ENCODE measurements around the gene TXNDC11. TPM values are rescaled to one million over a fixed set of nuclear protein-coding genes. Genes with fewer than 3 reads are reported as not detected.
A peak's percentile ranks its signal among the peaks of the same experiment; 100 is the strongest.

Gene TXNDC11
- polyA plus RNA-seq, 2 of the 4 experiments (the other 2 are of a cell fraction): 22.7 to 42.4 TPM

GRCh38 chr16:11700264-11701029 lies 42.2 kb downstream of the TXNDC11 start (continued):
- no peak for TF ChIP-seq SREBF2 (IDR thresholded peaks at IDR 0.05)

GRCh38 chr16:11699234-11699894 lies 43.3 kb downstream of the TXNDC11 start:
- Histone ChIP-seq H3K9me3 (no peaks in the 10 kb centered on the region), H3K4me1 (peaks cover 27% of the 10 kb centered on the region), H3K4me3 (no peak overlapping the region), H3K27ac (peak overlapping the region; percentile 22 to 47; a peak in 2 of 6 replicates), H3K4me2 (no peak overlapping the region; the same call in 1 of the 3 replicates)
- 89% methylated on average over 10 of the region's 10 CpGs for WGBS (ENCODE audit: missing lambda C conversion rate)
- FAIRE-seq: no peak
- POLR2A ChIA-PET: no interaction called here
- ATAC-seq: 0 out of 6 replicates have a peak, but pooled peaks of 1 of the 2 experiments have one; percentile 23
- CTCF ChIA-PET: interaction anchor here (0.8 to 3.7 kb wide), 6 partner anchors 15 to 303 kb away, joined by 3 to 16 read pairs (median 4); no protein-coding TSS in a partner anchor
- no peak for DNase-seq (ENCODE audit: low read depth in 1 of 2, low spot score in 1 of 2)
- no peak for TF ChIP-seq HOXA7 (CRISPR knock-in tag; IDR thresholded peaks at IDR 0.05)
- TF ChIP-seq CBX8 (IDR thresholded peaks at IDR 0.05): no peak
- TF ChIP-seq FOSB (CRISPR knock-in tag; IDR thresholded peaks at IDR 0.05): no peak
- TF ChIP-seq EHF (CRISPR knock-in tag; IDR thresholded peaks at IDR 0.05): no peak
- no peak for TF ChIP-seq POLR2AphosphoS2 (conservative IDR thresholded peaks at IDR 0.05; ENCODE audit: low read length)
- no peak for TF ChIP-seq TFCP2L1 (CRISPR knock-in tag; IDR thresholded peaks at IDR 0.05)
- no peak for TF ChIP-seq ESRRA (IDR thresholded peaks at IDR 0.05; ENCODE audit: borderline replicate concordance, low read length)
- TF ChIP-seq KDM1A (IDR thresholded peaks at IDR 0.05; ENCODE audit: low read depth): no peak
- TF ChIP-seq GATA3 (IDR thresholded peaks at IDR 0.05; ENCODE audit: borderline replicate concordance): no peak
- no peak for TF ChIP-seq RFX5 (IDR thresholded peaks at IDR 0.05)
- TF ChIP-seq NPAS2 (CRISPR knock-in tag; IDR thresholded peaks at IDR 0.05; ENCODE audit: borderline replicate concordance): no peak
- TF ChIP-seq RCOR1 (IDR thresholded peaks at IDR 0.05; ENCODE audit: low read depth, low read length): no peak
- no peak for TF ChIP-seq NR3C1 (IDR thresholded peaks at IDR 0.05)
- no peak for TF ChIP-seq MAX (IDR thresholded peaks at IDR 0.05)
- no peak for TF ChIP-seq MYC (IDR thresholded peaks at IDR 0.05; ENCODE audit: borderline replicate concordance, low read length)
- TF ChIP-seq ZNF302 (CRISPR knock-in tag; IDR thresholded peaks at IDR 0.05): no peak

GRCh38 chr16:11698271-11698689 lies 44.4 kb downstream of the TXNDC11 start:
- peak in 1 of 2 experiments; percentile 54; a peak in 3 of 6 replicates for ATAC-seq
- Histone ChIP-seq H3K27ac (peak overlapping the region; percentile 19 to 27; a peak in 1 of 6 replicates), H3K4me2 (no peak overlapping the region), H3K4me3 (no peak overlapping the region), H3K9me3 (no peaks in the 10 kb centered on the region), H3K4me1 (peaks cover 27% of the 10 kb centered on the region)
- POLR2A ChIA-PET: no interaction called here
- TF ChIP-seq NFE2L2 (conservative IDR thresholded peaks at IDR 0.05; ENCODE audit: low read length): no peak
- TF ChIP-seq BHLHE40 (IDR thresholded peaks at IDR 0.05; ENCODE audit: low read depth, low read length): no peak
- TF ChIP-seq CTCF (IDR thresholded peaks at IDR 0.05): peak; percentile 18; the same call in 2 of the 3 replicates
- TF ChIP-seq ZFP36 (IDR thresholded peaks at IDR 0.05; ENCODE audit: borderline replicate concordance, partially characterized antibody): no peak
- no peak for TF ChIP-seq RAD21 (conservative IDR thresholded peaks at IDR 0.05 in 1 of 2, IDR thresholded peaks at IDR 0.05 in 1 of 2)
- no peak for FAIRE-seq
- DNase-seq (ENCODE audit: low read depth in 1 of 2, low spot score in 1 of 2): no peak
- 73% methylated on average over 7 of the region's 7 CpGs for WGBS (ENCODE audit: missing lambda C conversion rate)
- CTCF ChIA-PET: interaction anchor here (1.0 to 3.6 kb wide), 7 partner anchors 10 to 302 kb away, joined by 3 to 22 read pairs (median 5); no protein-coding TSS in a partner anchor

Measured in A549 (cell line).